K562 treated with DMSO at 1 percent for 24 hours (cell line): ENCODE data around the gene SYNM. TPM values are rescaled to one million over a fixed set of nuclear protein-coding genes. Genes with fewer than 3 reads are reported as not detected.

Source experiments
- total RNA-seq: library from RNA; unstranded; fragments of 300-600 nt; gene quantifications from 2 replicates; pipeline ENCODE4 v1.2.3, GENCODE V29; 2022; ENCODE audit warnings: low read depth; ENCODE audit not compliant: insufficient read depth

Gene SYNM
- total RNA-seq, result 1.8 and 1.9 TPM in 2 replicates

GRCh38 chr15:99104788-99105513 is at the start of gene SYNM:
Gene SYNM (plus strand): TSS chr15:99105080. CDS start chr15:99105200, 120 bp downstream.

Other genes with a start within 250 kb of the SYNM start
- not detected in 2 replicates for gene PGPEP1L, start 97.3 kb upstream of the SYNM start, total RNA-seq
- 5.0 TPM in 2 replicates for gene TTC23, start 144.5 kb downstream of the SYNM start, total RNA-seq
- 12.5 and 13.7 TPM in 2 replicates for gene LRRC28, start 146.4 kb downstream of the SYNM start, total RNA-seq